Liver (tissue), 9 donors: ENCODE results near the gene COL9A1. TPM values are rescaled to one million over a fixed set of nuclear protein-coding genes. Genes with fewer than 3 reads are reported as not detected.

ENCODE experiments used
- DNase-seq: peaks from one replicate; pipeline ENCODE4 v3.0.0-alpha.2; 2017; ENCODE audit warnings: low spot score
- H3K27ac ChIP-seq, 2 donors: one replicate each; pipeline ENCODE4 v1.7.0; 2013; ENCODE audit warnings: inconsistent platforms in 2 of 2, low read length in 2 of 2, control low read depth in 1 of 2, low read depth in 1 of 2, mild to moderate bottlenecking in 1 of 2
- H3K27me3 ChIP-seq, 4 donors: one replicate each; pipeline versions ENCODE4 v1.6.1 to v1.7.0; 2013; ENCODE audit warnings: low read length in 3 of 4, inconsistent platforms in 1 of 4, mild to moderate bottlenecking in 1 of 4, moderate library complexity in 1 of 4; ENCODE audit not compliant: control insufficient read depth in 4 of 4, insufficient read depth in 4 of 4
- H3K36me3 ChIP-seq, 4 donors: one replicate each; pipeline versions ENCODE4 v1.6.1 to v1.7.0; 2013; ENCODE audit warnings: low read length in 3 of 4, mild to moderate bottlenecking in 3 of 4, low read depth in 1 of 4, moderate library complexity in 1 of 4; ENCODE audit not compliant: control insufficient read depth in 4 of 4, insufficient read depth in 3 of 4
- H3K4me1 ChIP-seq, 4 donors: one replicate each; pipeline versions ENCODE4 v1.6.1 to v1.7.0; 2013; ENCODE audit warnings: low read length in 3 of 4, mild to moderate bottlenecking in 3 of 4, moderate library complexity in 1 of 4; ENCODE audit not compliant: control insufficient read depth in 4 of 4, insufficient read depth in 4 of 4
- H3K4me3 ChIP-seq, 3 donors: one replicate each; pipeline versions ENCODE4 v1.6.1 to v1.7.0; 2013; ENCODE audit warnings: low read length in 3 of 3, control low read depth in 1 of 3, low read depth in 1 of 3, mild to moderate bottlenecking in 1 of 3
- H3K9ac ChIP-seq, 2 donors: one replicate each; pipeline ENCODE4 v1.7.0; 2013; ENCODE audit warnings: low read length in 2 of 2, mild to moderate bottlenecking in 2 of 2, moderate library complexity in 2 of 2, control low read depth in 1 of 2, low read depth in 1 of 2
- H3K9me3 ChIP-seq, 4 donors: one replicate each; pipeline versions ENCODE4 v1.6.1 to v1.7.0; 2013; ENCODE audit warnings: low read length in 3 of 4; ENCODE audit not compliant: control insufficient read depth in 4 of 4
- ATF3 ChIP-seq: IDR thresholded peaks from 2 replicates; pipeline ENCODE4 v1.6.1; 2016; ENCODE audit warnings: antibody characterized with exemption
- EGR1 ChIP-seq, 2 donors: IDR thresholded peaks; 2 replicates each; pipeline ENCODE4 v1.6.1; 2016 to 2018; ENCODE audit warnings: antibody characterized with exemption in 2 of 2, low read depth in 2 of 2
- FOXA1 ChIP-seq: IDR thresholded peaks from 2 replicates; pipeline ENCODE4 v1.6.1; 2016; ENCODE audit warnings: antibody characterized with exemption
- FOXA2 ChIP-seq: IDR thresholded peaks from 2 replicates; pipeline ENCODE4 v1.6.1; 2016; ENCODE audit warnings: antibody characterized with exemption
- GABPA ChIP-seq, 2 donors: IDR thresholded peaks in 1 of 2; conservative IDR thresholded peaks in 1 of 2; 2 replicates each; pipeline ENCODE4 v1.6.1; 2016; ENCODE audit warnings: antibody characterized with exemption in 2 of 2, mild to moderate bottlenecking in 1 of 2, moderate library complexity in 1 of 2
- HNF4A ChIP-seq, 2 donors: conservative IDR thresholded peaks; 2 replicates each; pipeline ENCODE4 v1.6.1; 2016; ENCODE audit warnings: antibody characterized with exemption in 2 of 2, mild to moderate bottlenecking in 2 of 2
- HNF4G ChIP-seq: IDR thresholded peaks from 2 replicates; pipeline ENCODE4 v1.6.1; 2016; ENCODE audit warnings: antibody characterized with exemption
- JUND ChIP-seq, 2 donors: IDR thresholded peaks; 2 replicates each; pipeline ENCODE4 v1.6.1; 2016; ENCODE audit warnings: antibody characterized with exemption in 2 of 2
- MAX ChIP-seq: IDR thresholded peaks from 2 replicates; pipeline ENCODE4 v1.6.1; 2016; ENCODE audit warnings: antibody characterized with exemption
- NR2F2 ChIP-seq: IDR thresholded peaks from 2 replicates; pipeline ENCODE4 v1.6.1; 2016; ENCODE audit warnings: antibody characterized with exemption
- RAD21 ChIP-seq, 2 donors: IDR thresholded peaks; 2 replicates each; pipeline ENCODE4 v1.6.1; 2016; ENCODE audit warnings: antibody characterized with exemption in 2 of 2, mild to moderate bottlenecking in 2 of 2
- REST ChIP-seq: IDR thresholded peaks from 2 replicates; pipeline ENCODE4 v1.6.1; 2016; ENCODE audit warnings: antibody characterized with exemption, mild to moderate bottlenecking
- SP1 ChIP-seq: IDR thresholded peaks from 2 replicates; pipeline ENCODE4 v1.6.1; 2018; ENCODE audit warnings: antibody characterized with exemption, mild to moderate bottlenecking
- TAF1 ChIP-seq: conservative IDR thresholded peaks from 2 replicates; pipeline ENCODE4 v1.6.1; 2016; ENCODE audit warnings: antibody characterized with exemption, mild to moderate bottlenecking
- YY1 ChIP-seq: IDR thresholded peaks from 2 replicates; pipeline ENCODE4 v1.6.1; 2016; ENCODE audit warnings: antibody characterized with exemption, mild to moderate bottlenecking
- ZBTB33 ChIP-seq: IDR thresholded peaks from 2 replicates; pipeline ENCODE4 v1.6.1; 2016; ENCODE audit warnings: antibody characterized with exemption
- WGBS: extraction: QIAGEN DNeasy Blood & Tissue Kit; methylation state at CpG from one replicate; pipeline ENCODE4 v1.1.7; 2013; 5-methylcytosine and 5-hydroxymethylcytosine counted together
- polyA plus RNA-seq, 2 donors: library from polyadenylated mRNA; stranded (reverse) in 1 of 2; unstranded in 1 of 2; fragments of 200-250 nt in 1 of 2; fragments of >200 nt in 1 of 2; fragmentation: Nextera tagmentation in 1 of 2; extraction: Ambion mirVana in 1 of 2; gene quantifications; one replicate each; pipeline versions ENCODE4 v1.2.1 to v1.2.3, GENCODE V29; 2013 to 2015
- total RNA-seq, 2 donors: library from RNA; depleted of rRNA; stranded (reverse); fragments of >200 nt; gene quantifications; one replicate each; pipeline ENCODE4 v1.2.3, GENCODE V29; 2014
- donor health status: healthy.
- donor health status: healthy.
- donor health status: healthy.
- donor health status: healthy.
- donor health status: healthy.

COL9A1 gene
- total and polyA plus RNA-seq, 4 donors = 0.01 to 1.4 TPM; not detected in 2

GRCh38 chr6:70184723-70185122, 118.2 kb downstream of the COL9A1 start:
- Histone ChIP-seq H3K4me3 (no peak overlapping the region), H3K9ac (no peak overlapping the region), H3K4me1 (no peaks in the 10 kb centered on the region), H3K9me3 (peaks cover 0 to 3% (median under 1%) of the 10 kb centered on the region in 4 donors), H3K36me3 (no peaks in the 10 kb centered on the region), H3K27me3 (no peaks in the 10 kb centered on the region), H3K27ac (no peak overlapping the region)
- no peak for TF ChIP-seq ZBTB33
- TF ChIP-seq HNF4G = no peak
- TF ChIP-seq TAF1 = no peak
- no peak for TF ChIP-seq ATF3
- no peak for TF ChIP-seq FOXA1
- TF ChIP-seq HNF4A (conservative IDR thresholded peaks at IDR 0.05) = no peak
- no peak for TF ChIP-seq MAX
- TF ChIP-seq GABPA (IDR thresholded peaks at IDR 0.05 in 1 of 2, conservative IDR thresholded peaks at IDR 0.05 in 1 of 2) = no peak
- no peak for TF ChIP-seq SP1
- no peak for TF ChIP-seq RAD21 (IDR thresholded peaks at IDR 0.05)
- TF ChIP-seq EGR1 (IDR thresholded peaks at IDR 0.05; ENCODE audit: low read depth in 2 of 2) = no peak
- TF ChIP-seq YY1 = no peak
- TF ChIP-seq JUND (IDR thresholded peaks at IDR 0.05) = no peak
- TF ChIP-seq FOXA2 = no peak
- TF ChIP-seq REST = no peak
- no peak for DNase-seq
- 79% methylated on average over 3 of the region's 3 CpGs for WGBS

GRCh38 chr6:70183538-70183937, 119.3 kb downstream of the COL9A1 start:
- no peak for TF ChIP-seq FOXA1
- no peak for TF ChIP-seq EGR1 (IDR thresholded peaks at IDR 0.05; ENCODE audit: low read depth in 2 of 2)
- TF ChIP-seq REST = no peak
- no peak for TF ChIP-seq JUND (IDR thresholded peaks at IDR 0.05)
- TF ChIP-seq NR2F2 = no peak
- no peak for TF ChIP-seq YY1

More at GRCh38 chr6:70183538-70183937, 119.3 kb downstream of the COL9A1 start:
- no peaks in the 10 kb centered on the region for H3K36me3 ChIP-seq
- no peak overlapping the region for H3K4me3 ChIP-seq
- peaks cover 0 to 3% (median under 1%) of the 10 kb centered on the region in 4 donors for H3K9me3 ChIP-seq
- H3K9ac ChIP-seq = no peak overlapping the region
- no peaks in the 10 kb centered on the region for H3K27me3 ChIP-seq
- no peak overlapping the region for H3K27ac ChIP-seq
- no peak for DNase-seq
- H3K4me1 ChIP-seq = no peaks in the 10 kb centered on the region
- WGBS = 73% methylated on average over 3 of the region's 3 CpGs
